HG03097 (cell line): ENCODE results near the gene RASGRP4.
A peak's percentile ranks its signal among the peaks of the same experiment; 100 is the strongest.
"Not testable (repeated sequence)": the region's sequence is repeated elsewhere in the genome, so short reads cannot be mapped to it uniquely, and the experiment has no call there.

ENCODE experiments used
- ATAC-seq: cut with Tn5 transposase; IDR thresholded peaks from one replicate; pipeline ENCODE4 v1.9.1; 2021; ENCODE audit not compliant: unreplicated experiment, low FRiP score

RASGRP4 gene

DNA sequence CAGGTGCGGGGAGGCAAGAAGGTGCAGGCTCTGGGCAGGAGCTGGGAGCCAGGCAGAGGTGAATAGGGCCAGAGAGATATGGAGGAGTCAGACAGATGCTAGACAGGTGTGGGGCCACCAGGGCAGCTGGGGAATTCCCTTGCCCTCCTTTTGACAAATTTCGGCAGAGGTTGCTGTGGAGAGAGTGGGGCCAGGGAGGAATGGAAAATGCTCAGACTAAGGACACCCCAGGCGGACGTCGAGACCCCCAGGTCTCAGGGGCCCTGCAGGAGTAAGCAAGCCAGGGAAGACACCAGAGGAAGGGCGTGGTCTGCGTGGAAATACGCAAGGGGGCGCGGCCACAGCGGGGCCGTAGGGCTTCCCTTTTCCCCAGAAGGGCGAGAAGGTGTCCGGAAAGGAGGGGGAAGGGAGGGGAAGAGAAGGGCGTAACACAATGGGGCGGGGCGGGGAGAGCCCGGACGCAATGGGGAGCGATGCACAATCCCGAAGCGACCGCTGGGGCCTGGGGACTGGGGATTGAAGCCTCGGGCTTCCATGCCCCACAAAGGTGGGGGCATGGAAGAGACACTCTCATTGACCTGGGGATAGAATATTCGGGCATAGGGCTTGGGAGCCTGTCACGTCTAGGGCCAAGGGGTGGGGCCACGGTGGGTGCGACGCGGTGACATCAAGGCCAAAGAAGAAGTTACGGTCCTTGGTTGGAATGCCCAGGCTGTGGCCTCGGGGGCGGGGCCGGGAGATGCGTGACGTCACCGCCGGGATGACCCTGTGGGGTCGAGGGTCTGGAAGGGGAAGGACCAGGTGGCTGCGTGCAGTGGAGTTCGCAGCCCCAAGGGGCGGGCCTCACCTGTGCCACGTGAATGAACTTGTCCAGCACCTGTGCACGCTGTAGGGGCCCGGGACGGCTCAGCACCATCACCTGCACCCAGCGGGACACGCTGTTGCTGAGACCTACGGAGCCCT, 8.2 kb downstream of the RASGRP4 start:
- no peak for ATAC-seq

DNA sequence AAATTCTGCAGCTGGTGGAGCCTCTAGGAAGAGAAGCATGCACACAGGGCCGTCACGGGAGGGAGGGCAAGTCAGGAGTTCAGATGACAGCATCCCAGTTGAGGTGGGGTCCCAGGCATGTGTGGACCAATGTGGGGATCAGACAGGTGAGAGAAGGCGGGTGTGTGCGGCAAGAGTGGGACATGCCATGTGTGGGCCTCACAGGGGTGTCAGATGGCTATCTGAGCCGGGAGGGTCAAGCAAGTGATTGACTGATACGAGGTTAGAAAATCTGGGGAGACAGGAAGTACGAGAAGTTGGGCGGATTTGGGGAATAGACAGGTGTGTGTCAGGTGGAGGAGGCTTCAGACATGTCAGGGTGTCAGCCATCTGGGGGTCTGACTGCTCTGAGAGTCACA, 8.9 kb downstream of the RASGRP4 start:
- no peak for ATAC-seq

GRCh38 chr19:38413416-38413815, 12.6 kb downstream of the RASGRP4 start:
- ATAC-seq: no peak

GRCh38 chr19:38412961-38413360, 13.1 kb downstream of the RASGRP4 start:
- no peak for ATAC-seq

- no peak for ATAC-seq
These were observed 13.5 kb downstream of the RASGRP4 start for GRCh38 chr19:38412491-38412890.

DNA sequence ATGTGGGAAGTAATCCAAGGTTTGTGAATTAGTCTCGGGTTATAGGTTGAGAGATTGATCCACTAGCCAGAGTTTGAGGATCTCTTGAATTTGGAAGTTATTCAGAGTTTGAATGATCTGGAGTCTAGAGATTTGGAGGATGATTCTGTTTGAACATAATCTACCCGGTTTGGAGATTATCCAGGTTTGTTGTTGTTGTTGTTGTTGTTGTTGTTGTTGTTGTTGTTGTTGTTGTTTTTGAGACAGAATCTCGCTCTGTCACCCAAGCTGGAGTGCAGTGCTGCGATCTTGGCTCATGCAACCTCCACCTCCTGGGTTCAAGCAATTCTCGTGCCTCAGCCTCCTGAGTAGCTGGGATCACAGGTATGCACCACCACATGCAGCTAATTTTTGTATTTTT, 14.1 kb downstream of the RASGRP4 start:
- not testable (repeated sequence) for ATAC-seq

GRCh38 chr19:38411041-38411712, 14.8 kb downstream of the RASGRP4 start:
- no peak for ATAC-seq

DNA sequence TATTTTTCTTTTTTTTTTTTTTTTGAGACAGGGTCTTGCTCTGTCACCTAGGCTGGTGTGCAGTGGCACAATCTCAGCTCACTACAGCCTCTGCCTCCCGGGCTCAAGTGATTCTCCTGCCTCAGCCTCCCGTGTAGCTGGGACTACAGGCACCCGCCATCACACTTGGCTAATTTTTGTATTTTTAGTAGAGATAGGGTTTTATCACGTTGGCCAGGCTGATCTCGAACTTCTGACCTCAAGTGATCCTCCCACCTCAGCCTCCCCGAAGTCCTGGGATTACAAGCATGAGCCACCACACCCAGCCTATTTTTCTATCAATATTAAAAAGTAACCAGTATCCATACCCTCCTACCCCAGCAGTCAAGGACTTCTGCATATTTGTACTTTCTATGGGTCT, 15.6 kb downstream of the RASGRP4 start:
- not testable (repeated sequence) for ATAC-seq

DNA sequence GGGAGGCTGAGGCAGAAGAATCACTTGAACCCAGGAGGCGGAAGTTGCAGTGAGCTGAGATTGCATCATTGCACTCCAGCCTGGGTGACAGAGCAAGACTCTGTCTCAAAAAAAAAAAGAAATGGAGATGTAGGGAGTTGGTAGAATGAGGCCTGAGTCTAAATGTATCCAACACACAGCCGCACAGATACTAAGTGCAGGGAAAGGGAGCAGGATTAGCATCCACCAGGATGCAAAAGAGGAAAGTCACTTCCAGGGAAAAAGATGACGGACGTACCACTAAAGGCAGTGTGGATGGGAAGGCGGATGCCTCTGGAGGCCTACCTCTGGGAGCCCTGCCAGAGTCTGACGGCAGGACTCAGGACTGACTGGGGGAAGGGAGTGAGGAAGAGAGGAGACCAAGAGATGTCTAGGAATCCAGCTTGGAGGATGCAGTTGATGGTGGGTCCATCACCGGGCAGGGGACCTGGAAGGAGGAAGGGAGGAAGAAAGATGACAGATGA, 16.3 kb downstream of the RASGRP4 start:
- ATAC-seq: no peak

- ATAC-seq: no peak
These were observed 20.7 kb downstream of the RASGRP4 start for GRCh38 chr19:38405276-38405675.

- no peak for ATAC-seq
These were observed 21.2 kb downstream of the RASGRP4 start for GRCh38 chr19:38404858-38405257.

- ATAC-seq: peak; percentile 71
These were observed 22.9 kb downstream of the RASGRP4 start, which contains the start of gene FAM98C for GRCh38 chr19:38402967-38403674. Gene FAM98C (plus strand): TSS chr19:38403093. CDS start chr19:38403154, 61 bp downstream.

- no peak for ATAC-seq
These were observed 23.4 kb downstream of the RASGRP4 start for GRCh38 chr19:38402623-38402966.

DNA sequence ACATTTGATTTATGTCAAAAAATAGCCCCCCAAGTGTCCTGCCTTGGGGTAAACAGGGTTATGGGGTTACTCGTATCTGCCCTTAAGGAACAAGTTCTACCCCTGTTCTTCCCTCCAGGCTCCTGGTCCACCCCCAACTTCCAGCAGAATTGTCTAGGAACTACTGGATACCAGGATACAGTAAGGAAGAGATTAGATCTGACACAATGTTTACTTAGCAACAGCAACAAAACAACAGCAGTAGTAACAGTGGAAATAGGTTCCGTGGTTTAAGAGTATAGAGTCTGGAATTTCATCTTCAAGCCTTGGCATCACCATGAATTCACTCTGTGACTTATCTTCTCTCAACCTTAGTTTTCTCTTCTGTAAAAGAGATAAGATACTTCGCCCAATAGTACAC, 24.9 kb downstream of the RASGRP4 start:
- ATAC-seq: no peak

GRCh38 chr19:38400361-38400760, 25.7 kb downstream of the RASGRP4 start:
- no peak for ATAC-seq

GRCh38 chr19:38399537-38399936, 26.5 kb downstream of the RASGRP4 start:
- no peak for ATAC-seq

GRCh38 chr19:38399081-38399480, 26.9 kb downstream of the RASGRP4 start:
- ATAC-seq: no peak

GRCh38 chr19:38395381-38396114, 30.5 kb downstream of the RASGRP4 start:
- no peak for ATAC-seq

DNA sequence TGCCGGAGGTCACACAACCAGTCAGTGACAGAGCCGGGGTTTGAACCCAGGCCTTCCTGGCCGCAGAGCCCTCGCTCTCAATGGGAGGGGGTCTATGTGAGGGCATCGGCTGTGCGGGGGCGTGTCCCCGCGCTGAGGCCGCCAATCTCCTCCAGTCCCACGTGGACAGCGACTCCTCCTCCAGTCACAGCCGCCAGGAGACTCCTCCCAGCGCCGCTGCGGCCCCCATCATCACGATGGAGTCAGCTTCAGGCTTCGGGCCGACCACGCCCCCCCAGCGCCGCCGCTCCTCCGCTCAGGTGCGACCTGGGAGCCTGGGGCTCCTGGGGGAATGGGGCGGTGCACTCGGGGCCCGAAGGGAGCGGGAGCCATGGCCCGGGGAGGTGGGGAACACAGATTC, 31.5 kb downstream of the RASGRP4 start:
- no peak for ATAC-seq

DNA sequence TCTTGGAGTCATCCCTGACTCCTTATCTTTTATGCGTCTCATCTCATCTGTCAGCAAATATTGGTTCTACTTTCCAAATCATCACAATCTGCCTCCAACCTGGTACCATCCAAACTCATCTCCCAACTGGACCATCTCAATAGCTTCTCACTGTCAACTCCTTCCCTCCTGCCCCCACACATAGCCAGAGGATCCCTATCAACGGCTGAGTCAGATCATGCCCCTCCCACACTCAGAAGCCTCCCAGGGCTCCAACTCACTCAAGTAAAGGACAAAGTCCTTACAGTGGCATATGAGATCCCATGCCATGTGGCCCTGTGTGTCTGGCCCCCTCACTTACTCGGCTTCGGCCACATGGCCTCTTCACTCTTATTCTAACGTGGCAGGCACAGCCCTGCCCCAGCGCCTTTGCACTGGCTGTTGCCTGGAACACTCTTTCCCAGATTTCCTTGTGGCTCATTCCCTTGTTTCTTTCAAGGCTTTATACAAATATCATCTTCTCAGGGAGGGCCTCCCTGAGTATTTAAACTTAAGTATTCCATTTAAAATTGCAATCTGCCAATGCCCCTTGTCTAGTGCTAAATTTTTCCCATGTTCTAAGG, 33.2 kb downstream of the RASGRP4 start:
- no peak for ATAC-seq
